ENCODE data around the gene TPI1. TPM values are rescaled to one million over a fixed set of nuclear protein-coding genes. Genes with fewer than 3 reads are reported as not detected.
"Not testable (repeated sequence)": the region's sequence is repeated elsewhere in the genome, so short reads cannot be mapped to it uniquely, and the experiment has no call there.

The TPI1 gene
- total RNA-seq, 1 donor from 2014 or later = 306 TPM

DNA sequence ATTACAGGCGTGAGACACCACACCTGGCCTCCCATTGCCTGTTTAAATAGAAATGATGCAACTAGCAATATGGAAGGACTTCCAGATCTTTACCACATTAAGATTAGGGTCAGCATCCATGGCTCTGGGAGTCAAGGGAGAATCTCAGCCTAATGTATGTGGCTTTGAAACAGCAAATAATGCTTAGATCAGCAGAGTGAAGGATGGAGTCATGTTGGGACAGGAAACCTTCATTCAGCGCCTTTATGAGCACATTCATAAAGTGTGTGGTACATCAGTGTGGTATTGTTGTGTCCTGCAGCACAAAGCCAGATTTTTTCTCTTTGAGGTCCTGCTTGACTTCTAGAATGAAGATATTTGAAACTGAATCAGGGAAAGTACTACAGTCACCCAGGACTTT lies 21.0 kb downstream of the TPI1 start:
- H3K4me3 Mint-ChIP-seq = no peak overlapping the region
- H3K27me3 Mint-ChIP-seq = no peaks in the 10 kb centered on the region
- intact Hi-C loops (cut with micrococcal nuclease) = no loop called here
- CTCF ChIA-PET = no interaction called here
- ATAC-seq (ENCODE audit: low read depth) = no peak
- H3K36me3 Mint-ChIP-seq (ENCODE audit: low read depth) = peaks cover 3% of the 10 kb centered on the region
- H3K4me1 Mint-ChIP-seq = peaks cover 15% of the 10 kb centered on the region
- DNase-seq = no peak
- no peak overlapping the region for H3K27ac Mint-ChIP-seq
- POLR2A ChIA-PET = interaction anchor here (1.0 kb wide), 1 partner anchor 16 kb away, joined by 4 read pairs; the partner anchor contains the start of gene SPSB2
- TF ChIP-seq, protein P1, sequence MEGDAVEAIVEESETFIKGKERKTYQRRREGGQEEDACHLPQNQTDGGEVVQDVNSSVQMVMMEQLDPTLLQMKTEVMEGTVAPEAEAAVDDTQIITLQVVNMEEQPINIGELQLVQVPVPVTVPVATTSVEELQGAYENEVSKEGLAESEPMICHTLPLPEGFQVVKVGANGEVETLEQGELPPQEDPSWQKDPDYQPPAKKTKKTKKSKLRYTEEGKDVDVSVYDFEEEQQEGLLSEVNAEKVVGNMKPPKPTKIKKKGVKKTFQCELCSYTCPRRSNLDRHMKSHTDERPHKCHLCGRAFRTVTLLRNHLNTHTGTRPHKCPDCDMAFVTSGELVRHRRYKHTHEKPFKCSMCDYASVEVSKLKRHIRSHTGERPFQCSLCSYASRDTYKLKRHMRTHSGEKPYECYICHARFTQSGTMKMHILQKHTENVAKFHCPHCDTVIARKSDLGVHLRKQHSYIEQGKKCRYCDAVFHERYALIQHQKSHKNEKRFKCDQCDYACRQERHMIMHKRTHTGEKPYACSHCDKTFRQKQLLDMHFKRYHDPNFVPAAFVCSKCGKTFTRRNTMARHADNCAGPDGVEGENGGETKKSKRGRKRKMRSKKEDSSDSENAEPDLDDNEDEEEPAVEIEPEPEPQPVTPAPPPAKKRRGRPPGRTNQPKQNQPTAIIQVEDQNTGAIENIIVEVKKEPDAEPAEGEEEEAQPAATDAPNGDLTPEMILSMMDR (IDR thresholded peaks at IDR 0.05) = no peak
- no peaks in the 10 kb centered on the region for H3K9me3 Mint-ChIP-seq

DNA sequence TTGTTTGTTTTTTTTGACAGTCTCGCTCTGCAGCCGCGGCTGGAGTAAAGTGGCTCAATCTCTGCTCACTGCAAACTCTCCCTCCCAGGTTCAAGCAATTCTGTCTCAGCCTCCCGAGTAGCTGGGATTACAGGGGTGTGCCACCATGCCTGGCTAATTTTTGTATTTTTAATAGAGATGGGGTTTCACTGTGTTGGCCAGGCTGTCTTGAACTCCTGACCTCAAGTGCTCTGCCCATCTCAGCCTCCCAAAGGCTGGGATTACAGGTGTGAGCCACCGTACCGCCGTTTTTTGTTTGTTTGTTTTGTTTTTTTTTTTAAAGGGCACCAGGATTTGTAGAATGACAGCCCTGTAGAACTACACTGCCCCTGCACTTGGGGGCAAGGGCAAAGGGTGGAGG lies 21.5 kb downstream of the TPI1 start:
- H3K27ac Mint-ChIP-seq; H3K36me3 Mint-ChIP-seq (ENCODE audit: low read depth); CTCF ChIA-PET; H3K27me3 Mint-ChIP-seq; H3K9me3 Mint-ChIP-seq; DNase-seq; H3K4me3 Mint-ChIP-seq; intact Hi-C loops (cut with micrococcal nuclease); ATAC-seq (ENCODE audit: low read depth): not testable (repeated sequence)
- POLR2A ChIA-PET = interaction anchor here (1.0 kb wide), 1 partner anchor 16 kb away, joined by 4 read pairs; the partner anchor contains the start of gene SPSB2
- peaks cover 15% of the 10 kb centered on the region for H3K4me1 Mint-ChIP-seq

DNA sequence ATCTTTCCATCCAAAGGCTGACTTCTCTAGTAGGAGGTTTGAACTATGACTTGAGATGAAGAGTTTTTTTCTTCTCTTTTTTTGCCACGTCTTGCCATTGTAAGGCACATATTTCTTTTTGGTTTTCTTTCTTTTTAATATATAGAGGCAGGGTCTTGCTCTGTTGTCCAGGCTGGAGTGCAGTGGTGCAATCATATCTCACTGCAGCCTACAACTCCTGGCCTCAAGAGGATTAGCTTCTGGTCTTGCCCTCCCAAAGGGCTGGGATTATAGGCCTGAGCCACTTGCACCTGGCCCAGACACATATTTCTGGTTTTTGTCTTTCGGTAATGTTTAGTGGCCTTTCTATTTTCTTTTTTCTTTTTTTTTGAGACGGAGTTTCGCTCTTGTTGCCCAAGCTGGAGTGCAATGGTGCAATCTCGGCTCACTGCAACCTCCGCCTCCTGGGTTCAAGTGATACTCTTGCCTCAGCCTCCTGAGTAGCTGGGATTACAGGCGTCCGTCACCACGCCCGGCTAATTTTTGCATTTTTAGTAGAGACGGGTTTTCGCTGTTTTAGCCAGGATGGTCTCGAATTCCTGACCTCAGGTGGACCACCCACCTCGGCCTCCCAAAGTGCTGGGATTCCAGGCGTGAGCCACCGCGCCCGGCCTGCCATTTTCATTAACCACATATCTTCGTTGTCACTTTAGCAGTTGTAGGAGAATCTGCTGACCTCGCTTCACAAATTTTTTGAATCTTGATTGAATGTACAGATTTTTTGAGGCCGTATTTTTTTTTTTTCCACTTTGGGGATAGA lies 22.6 kb downstream of the TPI1 start:
- H3K4me3 Mint-ChIP-seq = peak overlapping the region; percentile 84
- H3K9me3 Mint-ChIP-seq; H3K27me3 Mint-ChIP-seq; ATAC-seq (ENCODE audit: low read depth); H3K36me3 Mint-ChIP-seq (ENCODE audit: low read depth); intact Hi-C loops (cut with micrococcal nuclease); DNase-seq: not testable (repeated sequence)
- POLR2A ChIA-PET = interaction anchor here (0.9 kb wide), 1 partner anchor 17 kb away, joined by 4 read pairs; the partner anchor contains the start of gene SPSB2
- CTCF ChIA-PET = interaction anchor here (0.7 kb wide), 1 partner anchor 24 kb away, joined by 3 read pairs; no protein-coding TSS in a partner anchor
- H3K4me1 Mint-ChIP-seq = peaks cover 15% of the 10 kb centered on the region
- H3K27ac Mint-ChIP-seq = peak overlapping the region; percentile 93

DNA sequence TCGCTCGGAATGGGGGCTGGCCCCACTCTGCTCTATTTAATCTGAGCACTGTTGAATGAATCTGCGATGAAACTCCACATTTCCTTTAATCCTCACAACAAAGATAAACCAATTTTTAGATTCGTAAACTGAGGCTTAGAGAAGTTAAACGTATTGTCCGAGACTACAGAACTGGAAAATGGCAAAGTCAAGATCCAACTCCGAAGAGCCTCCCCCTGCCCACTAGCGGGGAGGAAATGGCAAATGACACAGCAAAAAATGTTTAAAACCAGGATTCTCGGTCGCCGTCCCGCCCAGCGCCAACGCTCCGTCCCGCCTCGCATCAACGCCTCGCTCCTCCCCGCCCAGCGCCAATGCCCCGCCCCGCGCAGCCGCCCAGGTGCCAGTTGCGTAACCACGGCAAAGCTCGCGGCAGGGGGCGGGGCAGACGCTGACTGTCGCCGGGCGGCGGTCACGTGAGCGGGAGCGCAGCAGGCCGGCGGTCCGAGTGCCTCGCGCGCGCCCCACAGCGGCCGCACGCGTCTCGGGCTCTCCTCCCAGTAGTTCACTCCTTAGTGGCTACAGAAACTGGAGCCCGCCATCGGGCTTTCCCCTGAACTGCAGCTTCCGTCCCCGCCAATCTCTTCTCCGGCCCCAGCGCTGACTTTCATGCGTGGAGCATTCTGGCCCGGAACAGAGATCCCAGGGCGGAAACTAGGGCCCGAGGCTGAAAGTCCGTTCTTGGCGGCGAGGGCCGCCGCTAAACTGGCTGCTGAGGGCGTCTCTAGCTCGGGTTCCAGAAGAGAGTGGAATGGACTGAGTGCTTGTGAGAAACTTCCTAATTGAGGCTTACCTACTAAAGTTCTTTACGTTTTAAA lies 23.7 kb downstream of the TPI1 start:
- Mint-ChIP-seq H3K4me1 (peaks cover 15% of the 10 kb centered on the region), H3K27ac (peak overlapping the region; percentile 93), H3K9me3 (no peaks in the 10 kb centered on the region), H3K36me3 (ENCODE audit: low read depth) (no peaks in the 10 kb centered on the region), H3K27me3 (no peaks in the 10 kb centered on the region), H3K4me3 (peak overlapping the region; percentile 84)
- POLR2A ChIA-PET = interaction anchor here (0.5 to 2.4 kb wide), 33 partner anchors 9 to 420 kb away, joined by 3 to 64 read pairs (median 6); partner anchors contain the start of genes ATN1, C12orf57, CDCA3 and COPS7A
- intact Hi-C loops (cut with micrococcal nuclease) = loop anchor here (1.0 kb wide), 8 partner anchors 13 to 138 kb away; partner anchors contain the start of genes C12orf57, LPCAT3, LRRC23 and MLF2
- CTCF ChIA-PET = interaction anchor here (0.7 to 2.3 kb wide), 16 partner anchors 12 to 421 kb away, joined by 3 to 52 read pairs (median 4); partner anchors contain the start of genes SPSB2, TPI1, USP5 and VAMP1
- peak; percentile 93 for ATAC-seq (ENCODE audit: low read depth)
- peak; percentile 97 for DNase-seq
- TF ChIP-seq, protein P1 (IDR thresholded peaks at IDR 0.05) = peak; percentile 65

DNA sequence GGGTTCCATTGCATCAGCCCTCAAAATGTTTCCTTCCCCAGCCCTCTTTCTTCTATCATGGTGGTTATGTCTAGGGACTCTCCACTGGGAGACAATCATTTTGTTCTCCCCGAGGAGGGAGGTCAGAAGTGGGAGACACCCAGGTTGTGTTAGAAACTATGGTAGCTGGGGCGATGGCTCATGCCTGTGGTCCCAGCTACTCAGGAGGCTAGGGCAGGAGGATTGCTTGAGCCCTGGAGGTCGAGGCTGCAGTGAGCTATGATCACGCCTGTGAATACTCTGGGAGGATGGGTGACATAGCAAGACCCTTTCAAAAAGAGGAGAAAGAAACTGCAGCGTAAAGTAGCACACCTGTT lies 24.3 kb downstream of the TPI1 start:
- Mint-ChIP-seq H3K4me3 (peak overlapping the region; percentile 84), H3K27ac (peak overlapping the region; percentile 93), H3K27me3 (no peaks in the 10 kb centered on the region), H3K9me3 (no peaks in the 10 kb centered on the region), H3K4me1 (peaks cover 15% of the 10 kb centered on the region), H3K36me3 (ENCODE audit: low read depth) (no peaks in the 10 kb centered on the region)
- TF ChIP-seq, protein P1 (IDR thresholded peaks at IDR 0.05) = no peak
- POLR2A ChIA-PET = interaction anchor here (0.5 to 2.4 kb wide), 31 partner anchors 8 to 421 kb away, joined by 3 to 64 read pairs (median 6); partner anchors contain the start of genes ATN1, C12orf57, CDCA3 and COPS7A
- intact Hi-C loops (cut with micrococcal nuclease) = loop anchor here (1.0 kb wide), 8 partner anchors 13 to 138 kb away; partner anchors contain the start of genes C12orf57, LPCAT3, LRRC23 and MLF2
- no peak for ATAC-seq (ENCODE audit: low read depth)
- no peak for DNase-seq
- CTCF ChIA-PET = interaction anchor here (0.7 to 2.3 kb wide), 15 partner anchors 11 to 421 kb away, joined by 3 to 52 read pairs (median 4); partner anchors contain the start of genes SPSB2, TPI1, USP5 and VAMP1

DNA sequence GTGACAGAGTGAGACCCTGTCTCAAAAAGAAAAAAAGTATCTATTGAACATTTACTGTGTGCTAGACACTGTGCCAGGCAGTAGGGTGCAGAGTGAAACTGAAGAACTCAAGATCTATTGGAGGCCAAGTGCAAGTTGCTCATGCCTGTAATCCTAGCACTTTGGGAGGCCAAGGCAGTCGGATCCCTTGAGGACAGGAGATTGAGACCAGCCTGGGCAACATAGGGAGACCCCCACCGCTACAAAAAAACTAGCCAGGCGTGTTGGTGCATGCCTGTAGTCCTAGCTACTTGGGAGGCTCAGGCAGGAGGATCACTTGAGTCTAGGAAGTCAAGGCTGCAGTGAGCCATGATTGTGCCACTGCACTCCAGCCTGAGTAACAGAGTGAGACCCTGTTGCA lies 25.4 kb downstream of the TPI1 start:
- H3K27me3 Mint-ChIP-seq; DNase-seq; ATAC-seq (ENCODE audit: low read depth); H3K36me3 Mint-ChIP-seq (ENCODE audit: low read depth); H3K9me3 Mint-ChIP-seq; intact Hi-C loops (cut with micrococcal nuclease); H3K4me3 Mint-ChIP-seq; H3K27ac Mint-ChIP-seq: not testable (repeated sequence)
- peaks cover 15% of the 10 kb centered on the region for H3K4me1 Mint-ChIP-seq
- CTCF ChIA-PET = interaction anchor here (2.0 to 2.3 kb wide), 2 partner anchors 20 to 215 kb away, joined by 7 to 52 read pairs; partner anchors contain the start of gene SPSB2
- POLR2A ChIA-PET = interaction anchor here (2.0 to 2.4 kb wide), 3 partner anchors 20 to 41 kb away, joined by 30 to 64 read pairs (median 38); partner anchors contain the start of genes CDCA3, SPSB2, TPI1 and USP5
